ENCODE results near the gene PTPRN2.
"Not testable (repeated sequence)": the region's sequence is repeated elsewhere in the genome, so short reads cannot be mapped to it uniquely, and the experiment has no call there.

The PTPRN2 gene

GRCh38 chr7:158357898-158358821, 229.5 kb downstream of the PTPRN2 start:
- no peak for DNase-seq

DNA sequence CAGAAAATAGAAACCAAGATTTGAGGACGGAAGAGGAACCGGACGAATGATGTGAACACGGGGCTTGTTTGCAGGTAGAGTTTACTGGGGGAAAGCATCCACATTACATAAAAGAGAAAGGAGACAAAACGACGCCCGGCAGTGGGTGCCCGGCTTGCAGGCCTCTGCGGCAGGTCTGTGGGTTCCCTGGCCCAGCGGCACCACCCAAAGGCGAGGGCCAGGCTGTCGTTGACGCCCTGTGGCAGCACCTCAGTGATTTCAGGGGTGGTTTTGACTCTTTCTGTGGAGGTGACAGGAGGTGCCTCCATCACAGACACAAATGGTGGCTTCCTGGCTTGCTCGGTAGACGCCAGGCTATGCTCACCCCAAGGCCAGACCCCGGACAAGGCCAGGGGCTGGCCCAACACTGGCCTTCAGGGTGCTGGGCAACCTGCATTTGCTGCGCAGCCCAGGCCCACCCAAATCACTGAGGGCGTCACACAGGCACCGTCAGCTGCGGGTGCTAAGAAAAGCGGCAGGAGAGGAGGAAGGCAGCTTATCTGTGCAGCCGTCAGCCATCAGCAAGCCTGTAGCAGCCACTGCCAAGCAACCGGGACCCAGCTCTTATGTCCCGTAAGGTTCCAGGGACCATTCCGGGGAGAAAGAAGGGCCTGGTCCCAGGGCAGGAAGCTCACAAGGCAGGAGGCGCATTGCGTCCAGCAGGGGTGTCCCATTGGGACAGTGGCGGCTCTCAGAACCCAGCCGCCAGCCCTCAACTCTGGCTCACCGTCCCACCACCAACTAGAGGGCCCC, 230.3 kb downstream of the PTPRN2 start:
- no peak for DNase-seq

- DNase-seq, result no peak
Observed at GRCh38 chr7:158356454-158356853, 231.2 kb downstream of the PTPRN2 start.

DNA sequence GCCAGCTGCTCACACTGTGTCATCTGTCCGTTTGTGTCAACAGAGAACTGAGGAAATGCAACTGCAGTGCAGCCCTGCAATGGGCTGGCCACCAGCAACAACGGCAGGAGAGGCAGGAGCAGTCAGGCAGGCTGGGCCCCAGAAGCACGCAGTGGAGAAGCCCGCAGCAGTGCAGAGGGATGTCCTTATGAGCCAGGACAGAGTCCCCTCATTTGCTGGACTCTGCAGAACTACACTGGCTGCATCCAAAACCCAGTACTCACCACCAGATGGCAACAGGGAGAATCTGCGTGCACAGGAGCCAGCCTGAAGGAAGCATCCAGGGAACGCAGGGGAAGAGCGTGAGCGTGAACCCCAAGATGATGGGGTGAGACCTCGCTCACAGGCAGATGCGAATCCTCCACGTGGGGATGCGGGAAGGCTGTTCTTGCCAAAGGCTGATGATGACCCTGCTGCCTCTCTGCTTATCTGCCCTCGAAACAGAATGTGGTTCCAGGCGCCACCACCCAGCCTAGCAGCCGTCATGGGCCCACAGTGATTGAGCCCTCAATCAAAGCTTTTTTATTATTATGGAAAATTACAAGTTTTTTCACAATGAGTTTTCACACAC, 232.1 kb downstream of the PTPRN2 start:
- DNase-seq, result no peak

DNA sequence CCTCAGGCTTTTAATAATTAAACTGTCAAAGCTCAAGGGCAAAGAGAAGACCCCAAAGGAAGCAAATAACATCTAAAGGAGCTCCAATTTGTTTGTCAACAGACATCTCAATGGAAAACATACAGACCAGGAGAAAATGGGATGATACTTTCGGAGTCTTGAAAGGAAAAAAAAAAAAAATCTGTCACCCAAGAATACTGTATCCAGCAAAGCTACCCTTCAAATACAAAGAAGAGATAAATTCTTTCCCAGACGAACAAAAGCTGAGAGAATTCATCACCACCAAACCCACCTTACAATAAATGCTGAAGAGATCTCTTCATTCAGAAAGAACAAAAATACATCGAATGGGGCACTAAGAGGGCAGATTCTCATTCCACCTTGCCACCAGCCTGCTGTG, 232.8 kb downstream of the PTPRN2 start:
- DNase-seq, result no peak

GRCh38 chr7:158353606-158354570, 233.7 kb downstream of the PTPRN2 start:
- no peak for DNase-seq

DNA sequence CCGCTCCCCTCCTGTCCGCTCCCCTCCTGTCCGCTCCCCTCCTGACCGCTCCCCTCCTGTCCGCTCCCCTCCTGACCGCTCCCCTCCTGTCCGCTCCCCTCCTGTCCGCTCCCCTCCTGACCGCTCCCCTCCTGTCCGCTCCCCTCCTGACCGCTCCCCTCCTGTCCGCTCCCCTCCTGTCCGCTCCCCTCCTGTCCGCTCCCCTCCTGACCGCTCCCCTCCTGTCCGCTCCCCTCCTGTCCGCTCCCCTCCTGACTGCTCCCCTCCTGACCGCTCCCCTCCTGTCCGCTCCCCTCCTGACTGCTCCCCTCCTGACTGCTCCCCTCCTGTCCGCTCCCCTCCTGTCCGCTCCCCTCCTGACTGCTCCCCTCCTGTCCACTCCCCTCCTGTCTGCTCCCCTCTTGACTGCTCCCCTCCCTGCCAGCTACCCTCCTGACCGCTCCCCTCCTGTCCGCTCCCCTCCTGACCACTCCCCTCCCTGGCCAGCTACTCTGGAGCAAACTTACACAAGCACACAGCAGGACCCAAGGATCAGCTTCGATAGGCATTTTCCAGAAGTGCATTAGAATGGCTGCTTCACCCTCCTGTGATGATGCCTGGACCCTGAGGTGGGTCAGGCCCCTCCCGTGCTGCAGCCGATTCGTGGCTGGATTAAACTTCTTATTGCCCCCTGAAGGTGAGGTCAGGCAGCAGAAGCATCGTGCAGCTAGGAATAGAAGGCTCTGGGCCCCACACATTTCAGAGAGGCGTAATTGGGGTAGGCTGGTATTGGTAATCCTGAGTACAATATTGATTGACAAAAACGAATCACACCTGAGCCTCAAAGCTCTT, 235.5 kb downstream of the PTPRN2 start:
- not testable (repeated sequence) for DNase-seq

- DNase-seq, result no peak
Observed at GRCh38 chr7:158351481-158351880, 236.1 kb downstream of the PTPRN2 start.

- DNase-seq, result no peak
Observed at GRCh38 chr7:158351051-158351450, 236.6 kb downstream of the PTPRN2 start.

DNA sequence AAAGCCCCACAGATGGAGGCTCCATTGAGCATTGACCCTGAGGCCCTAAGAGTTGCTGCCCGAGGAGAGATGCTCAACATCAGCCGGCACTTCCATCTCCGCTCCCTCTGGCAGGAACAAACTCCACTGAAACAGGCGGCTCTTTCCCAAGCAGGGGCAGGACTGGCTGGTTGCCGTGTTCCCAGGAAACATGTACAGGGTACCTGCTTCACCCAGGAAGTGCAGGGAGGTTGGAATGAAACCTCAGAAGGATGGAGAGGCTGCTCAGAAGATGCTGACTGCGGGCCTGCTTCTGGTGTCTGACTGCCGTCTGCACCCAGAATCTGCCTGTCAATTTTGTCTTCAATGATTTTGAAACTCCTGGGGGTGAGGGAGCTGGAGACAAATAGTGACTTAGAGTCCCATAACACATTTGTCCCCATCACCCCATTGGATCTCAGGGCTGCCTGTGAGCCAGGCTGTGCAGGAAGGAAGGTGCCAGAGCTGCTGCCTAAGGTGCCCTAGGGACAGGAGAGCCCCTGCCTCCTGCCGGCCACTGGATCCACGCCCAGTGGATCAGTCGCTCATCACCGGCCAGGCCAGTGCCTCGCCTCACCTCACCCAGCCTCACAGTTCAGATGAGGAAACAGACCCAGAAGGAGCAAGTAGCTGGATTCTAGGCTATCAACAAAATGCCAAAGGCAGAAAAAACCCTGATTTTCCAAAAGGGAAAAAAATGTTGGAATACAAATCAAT, 237.3 kb downstream of the PTPRN2 start:
- DNase-seq, result no peak

DNA sequence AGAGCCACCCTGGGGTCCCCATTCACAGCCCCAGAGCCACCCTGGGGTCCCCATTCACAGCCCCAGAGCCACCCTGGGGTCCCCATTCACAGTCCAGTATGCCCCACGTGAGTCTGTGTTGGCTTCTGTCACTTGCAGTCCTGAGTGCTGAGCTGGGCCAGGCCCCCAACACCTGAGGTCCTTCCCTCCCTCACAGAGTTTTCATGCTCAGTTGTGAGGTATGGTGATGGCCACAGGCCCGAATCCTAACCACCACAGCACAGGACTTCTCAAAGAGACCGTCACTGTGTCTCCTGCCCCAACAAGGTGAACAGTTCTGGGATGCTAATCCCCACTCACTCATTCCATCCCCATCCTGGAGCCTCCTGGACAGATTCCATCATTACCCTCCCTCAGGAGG, 239.2 kb downstream of the PTPRN2 start:
- DNase-seq, result no peak

GRCh38 chr7:158348039-158348438, 239.6 kb downstream of the PTPRN2 start:
- not testable (repeated sequence) for DNase-seq

DNA sequence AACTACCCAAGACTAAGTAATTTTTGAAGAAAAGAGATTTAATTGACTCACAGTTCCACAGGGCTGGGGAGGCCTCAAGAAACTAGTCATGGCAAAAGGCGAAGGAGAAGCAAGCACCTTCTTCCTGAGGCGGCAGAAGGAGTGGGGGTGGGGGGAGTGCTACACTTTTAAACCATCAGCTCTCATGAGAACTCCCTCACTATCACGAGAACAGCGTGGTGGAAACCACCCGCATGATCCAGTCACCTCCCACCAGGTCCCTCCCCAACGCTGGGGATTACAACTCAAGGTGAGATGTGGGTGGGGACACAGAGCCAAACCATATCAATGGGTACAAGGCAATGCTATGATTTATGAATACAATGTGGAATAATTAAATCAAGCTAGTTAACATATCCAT, 241.9 kb downstream of the PTPRN2 start:
- no peak for DNase-seq

DNA sequence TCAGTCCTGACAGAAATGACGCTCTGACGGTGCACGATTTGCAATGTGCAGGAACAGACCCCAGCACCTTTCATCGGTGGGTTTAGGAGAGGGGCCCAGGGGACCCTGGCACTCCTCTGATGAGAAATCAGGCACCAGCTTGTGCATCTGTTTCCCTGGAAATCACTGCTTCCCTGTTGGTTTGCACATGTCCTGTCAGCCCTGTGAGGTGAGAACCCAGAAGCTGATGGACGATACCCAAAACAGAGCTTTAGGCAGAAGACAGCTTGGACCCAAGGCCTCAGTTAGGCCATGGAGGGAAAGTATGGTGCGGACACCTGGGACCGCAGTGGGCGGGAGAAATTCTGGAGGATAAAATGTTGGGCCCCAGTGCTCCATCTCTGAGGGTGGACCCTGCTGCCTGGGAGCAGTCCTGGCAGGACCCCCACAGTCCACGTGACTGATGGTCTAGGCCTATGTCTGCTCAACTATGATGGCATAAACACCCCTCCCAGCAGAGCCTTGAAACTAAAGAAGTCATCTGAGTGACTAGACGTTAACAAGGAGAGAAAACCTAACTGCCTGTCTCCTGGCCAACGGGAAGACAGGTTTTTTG, 242.8 kb downstream of the PTPRN2 start:
- DNase-seq, result no peak

GRCh38 chr7:158343936-158344455, 243.6 kb downstream of the PTPRN2 start:
- DNase-seq, result no peak

GRCh38 chr7:158343526-158343925, 244.1 kb downstream of the PTPRN2 start:
- no peak for DNase-seq

DNA sequence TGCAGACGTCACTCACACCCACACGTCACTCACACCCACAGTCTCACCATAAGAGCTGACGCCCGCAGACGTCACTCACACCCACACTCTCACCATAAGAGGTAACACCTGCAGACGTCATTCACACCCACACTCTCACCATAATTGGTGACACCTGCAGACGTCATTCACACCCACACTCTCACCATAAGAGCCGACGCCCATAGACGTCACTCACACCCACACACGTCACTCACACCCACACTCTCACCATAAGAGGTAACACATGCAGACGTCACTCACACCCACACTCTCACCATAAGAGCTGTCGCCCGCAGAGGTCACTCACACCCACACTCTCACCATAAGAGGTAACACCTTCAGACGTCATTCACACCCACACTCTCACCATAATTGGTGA, 246.5 kb downstream of the PTPRN2 start:
- DNase-seq, result not testable (repeated sequence)

DNA sequence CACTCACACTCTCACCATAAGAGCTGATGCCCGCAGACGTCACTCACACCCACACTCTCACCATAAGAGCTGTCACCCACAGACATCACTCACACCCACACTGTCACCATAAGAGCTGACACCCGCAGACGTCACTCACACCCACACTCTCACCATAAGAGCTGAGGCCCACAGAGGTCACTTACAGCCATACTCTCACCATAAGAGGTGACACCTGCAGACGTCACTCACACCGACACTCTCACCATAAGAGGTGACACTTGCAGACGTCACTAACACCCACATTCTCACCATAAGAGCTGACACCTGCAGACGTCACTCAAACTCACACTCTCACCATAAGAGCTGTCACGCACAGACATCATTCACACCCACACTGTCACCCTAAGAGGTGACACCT, 250.7 kb downstream of the PTPRN2 start:
- DNase-seq, result not testable (repeated sequence)

GRCh38 chr7:158332516-158332915, 255.1 kb downstream of the PTPRN2 start:
- not testable (repeated sequence) for DNase-seq
